Activated CD8-positive, alpha-beta memory T cell treated with anti-CD3 and anti-CD28 coated beads, Interleukin-2, amount 10 ng/mL, durations not matched to agents 7 days and 5 days (primary cell): ENCODE results near the gene FKBP5. TPM values are rescaled to one million over a fixed set of nuclear protein-coding genes. Genes with fewer than 3 reads are reported as not detected.

Experiments
- ATAC-seq: fragments of 150-1000 bp; cut with Tn5 transposase; one replicate; pipeline ENCODE4 v1.10.0; 2021; ENCODE audit warnings: moderate library complexity
- CTCF ChIA-PET: fragments of 350-600 bp; sonication (Branson Sonifier 250); formaldehyde crosslinking; loops from one replicate; lab custom pipeline; 2021; ENCODE audit warnings: antibody characterized with exemption; lab: Charles Lee
- DNase-seq: peaks from one replicate; pipeline ENCODE4 v3.0.0-alpha.2; 2020
- H3K27ac Mint-ChIP-seq: one replicate; pipeline ENCODE4 v1.8.0; 2021; ENCODE audit warnings: mild to moderate bottlenecking, mixed read lengths
- H3K27me3 Mint-ChIP-seq: one replicate; pipeline ENCODE4 v1.8.0; 2021; ENCODE audit warnings: mixed read lengths
- H3K36me3 Mint-ChIP-seq: one replicate; pipeline ENCODE4 v1.8.0; 2021; ENCODE audit warnings: mild to moderate bottlenecking, mixed read lengths
- H3K4me1 Mint-ChIP-seq: one replicate; pipeline ENCODE4 v1.8.0; 2021; ENCODE audit warnings: mixed read lengths
- H3K4me3 Mint-ChIP-seq: one replicate; pipeline ENCODE4 v1.8.0; 2021; ENCODE audit warnings: mild to moderate bottlenecking, moderate library complexity, mixed read lengths
- H3K9me3 Mint-ChIP-seq: one replicate; pipeline ENCODE4 v1.8.0; 2022; ENCODE audit warnings: low read depth, mixed read lengths
- total RNA-seq, 2 experiments: library from RNA; stranded (reverse); gene quantifications; one replicate each; pipeline ENCODE4 v1.2.3, GENCODE V29; 2021

Gene FKBP5
- total RNA-seq, 2 experiments from 2014 or later: 53.8 to 70.6 TPM

GRCh38 chr6:35664945-35665344, 23.8 kb downstream of the FKBP5 start:
- Mint-ChIP-seq H3K27ac (no peak overlapping the region), H3K4me1 (peaks cover 23% of the 10 kb centered on the region), H3K4me3 (no peak overlapping the region), H3K27me3 (no peaks in the 10 kb centered on the region), H3K36me3 (peaks cover 2% of the 10 kb centered on the region), H3K9me3 (no peaks in the 10 kb centered on the region)
- CTCF ChIA-PET: interaction anchor here (1.0 to 2.2 kb wide), 3 partner anchors 23 to 72 kb away, joined by 3 to 9 read pairs (median 5); partner anchors contain the start of gene ARMC12
- no peak for DNase-seq
- ATAC-seq: no peak

- no peak overlapping the region for H3K27ac Mint-ChIP-seq
- H3K4me3 Mint-ChIP-seq: no peak overlapping the region
- ATAC-seq (peak; percentile 50), DNase-seq (no peak)
- H3K36me3 Mint-ChIP-seq: peaks cover 2% of the 10 kb centered on the region
- H3K27me3 Mint-ChIP-seq: no peaks in the 10 kb centered on the region
- no peaks in the 10 kb centered on the region for H3K9me3 Mint-ChIP-seq
- peaks cover 15% of the 10 kb centered on the region for H3K4me1 Mint-ChIP-seq
- CTCF ChIA-PET: interaction anchor here (0.7 to 2.2 kb wide), 6 partner anchors 9 to 73 kb away, joined by 3 to 9 read pairs (median 4); partner anchors contain the start of gene ARMC12
Measured at GRCh38 chr6:35663447-35664235, 25.1 kb downstream of the FKBP5 start.

- Mint-ChIP-seq H3K36me3 (peaks cover under 1% of the 10 kb centered on the region), H3K27me3 (no peaks in the 10 kb centered on the region), H3K27ac (no peak overlapping the region), H3K4me3 (no peak overlapping the region), H3K4me1 (peaks cover 13% of the 10 kb centered on the region), H3K9me3 (no peaks in the 10 kb centered on the region)
- no peak for DNase-seq
- no peak for ATAC-seq
- CTCF ChIA-PET: interaction anchor here (1.0 to 2.1 kb wide), 7 partner anchors 10 to 74 kb away, joined by 3 to 6 read pairs (median 3); partner anchors contain the start of gene ARMC12
Measured at GRCh38 chr6:35662999-35663398, 25.7 kb downstream of the FKBP5 start.

- H3K27me3 Mint-ChIP-seq: no peaks in the 10 kb centered on the region
- H3K9me3 Mint-ChIP-seq: peaks cover 3% of the 10 kb centered on the region
- H3K4me3 Mint-ChIP-seq: no peak overlapping the region
- peaks cover 21% of the 10 kb centered on the region for H3K36me3 Mint-ChIP-seq
- peaks cover 5% of the 10 kb centered on the region for H3K4me1 Mint-ChIP-seq
- ATAC-seq: no peak
- H3K27ac Mint-ChIP-seq: no peak overlapping the region
- DNase-seq: no peak
- CTCF ChIA-PET: interaction anchor here (0.7 to 2.3 kb wide), 2 partner anchors 12 to 13 kb away, joined by 3 to 6 read pairs; no protein-coding TSS in a partner anchor
Measured at GRCh38 chr6:35654883-35655282, 33.8 kb downstream of the FKBP5 start.

GRCh38 chr6:35651244-35651643, 37.5 kb downstream of the FKBP5 start:
- no peak overlapping the region for H3K4me3 Mint-ChIP-seq
- H3K4me1 Mint-ChIP-seq: peaks cover 8% of the 10 kb centered on the region
- CTCF ChIA-PET: no interaction called here
- H3K27me3 Mint-ChIP-seq: no peaks in the 10 kb centered on the region
- peaks cover 3% of the 10 kb centered on the region for H3K9me3 Mint-ChIP-seq
- H3K27ac Mint-ChIP-seq: no peak overlapping the region
- peaks cover 17% of the 10 kb centered on the region for H3K36me3 Mint-ChIP-seq
- ATAC-seq: no peak
- DNase-seq: no peak

- Mint-ChIP-seq H3K27ac (no peak overlapping the region), H3K4me3 (no peak overlapping the region), H3K9me3 (peaks cover 3% of the 10 kb centered on the region), H3K4me1 (peaks cover 8% of the 10 kb centered on the region), H3K27me3 (no peaks in the 10 kb centered on the region), H3K36me3 (peaks cover 18% of the 10 kb centered on the region)
- CTCF ChIA-PET: interaction anchor here (0.6 to 1.0 kb wide), 2 partner anchors 87 to 125 kb away, joined by 3 read pairs; partner anchors contain the start of gene ARMC12
- DNase-seq (no peak), ATAC-seq (no peak)
Measured at GRCh38 chr6:35650015-35650414, 38.7 kb downstream of the FKBP5 start.

- CTCF ChIA-PET: interaction anchor here (1.0 to 1.4 kb wide), 3 partner anchors 10 to 24 kb away, joined by 3 to 5 read pairs (median 5); no protein-coding TSS in a partner anchor
- no peak overlapping the region for H3K4me3 Mint-ChIP-seq
- ATAC-seq (no peak), DNase-seq (no peak)
- H3K9me3 Mint-ChIP-seq: no peaks in the 10 kb centered on the region
- H3K36me3 Mint-ChIP-seq: peaks cover 18% of the 10 kb centered on the region
- no peak overlapping the region for H3K27ac Mint-ChIP-seq
- H3K27me3 Mint-ChIP-seq: no peaks in the 10 kb centered on the region
- H3K4me1 Mint-ChIP-seq: peaks cover 8% of the 10 kb centered on the region
Measured at GRCh38 chr6:35648203-35648602, 40.5 kb downstream of the FKBP5 start.

- Mint-ChIP-seq H3K4me3 (no peak overlapping the region), H3K36me3 (peaks cover 20% of the 10 kb centered on the region), H3K4me1 (peaks cover 12% of the 10 kb centered on the region), H3K27me3 (no peaks in the 10 kb centered on the region), H3K9me3 (no peaks in the 10 kb centered on the region), H3K27ac (no peak overlapping the region)
- ATAC-seq (no peak), DNase-seq (no peak)
- CTCF ChIA-PET: interaction anchor here (1.0 to 1.5 kb wide), 3 partner anchors 10 to 19 kb away, joined by 3 to 5 read pairs (median 4); no protein-coding TSS in a partner anchor
Measured at GRCh38 chr6:35647400-35647799, 41.3 kb downstream of the FKBP5 start.

- peaks cover 30% of the 10 kb centered on the region for H3K36me3 Mint-ChIP-seq
- H3K27ac Mint-ChIP-seq: no peak overlapping the region
- DNase-seq (no peak), ATAC-seq (no peak)
- no peaks in the 10 kb centered on the region for H3K9me3 Mint-ChIP-seq
- H3K4me1 Mint-ChIP-seq: peaks cover 17% of the 10 kb centered on the region
- no peak overlapping the region for H3K4me3 Mint-ChIP-seq
- no peaks in the 10 kb centered on the region for H3K27me3 Mint-ChIP-seq
- CTCF ChIA-PET: interaction anchor here (0.8 to 3.3 kb wide), 5 partner anchors 11 to 93 kb away, joined by 3 to 21 read pairs (median 5); partner anchors contain the start of gene ARMC12
Measured at GRCh38 chr6:35643162-35643535, 45.6 kb downstream of the FKBP5 start.

GRCh38 chr6:35642471-35643161, 46.1 kb downstream of the FKBP5 start:
- Mint-ChIP-seq H3K4me3 (no peak overlapping the region), H3K27ac (no peak overlapping the region), H3K9me3 (no peaks in the 10 kb centered on the region), H3K36me3 (peaks cover 32% of the 10 kb centered on the region), H3K4me1 (peaks cover 22% of the 10 kb centered on the region), H3K27me3 (no peaks in the 10 kb centered on the region)
- ATAC-seq (no peak), DNase-seq (no peak)
- CTCF ChIA-PET: interaction anchor here (0.5 to 3.3 kb wide), 8 partner anchors 10 to 186 kb away, joined by 3 to 21 read pairs (median 4); partner anchors contain the start of gene ARMC12

GRCh38 chr6:35640017-35640664, 48.6 kb downstream of the FKBP5 start:
- Mint-ChIP-seq H3K36me3 (peaks cover 41% of the 10 kb centered on the region), H3K27me3 (no peaks in the 10 kb centered on the region), H3K4me1 (peaks cover 33% of the 10 kb centered on the region), H3K4me3 (no peak overlapping the region), H3K9me3 (no peaks in the 10 kb centered on the region), H3K27ac (no peak overlapping the region)
- no peak for DNase-seq
- no peak for ATAC-seq
- CTCF ChIA-PET: interaction anchor here (1.4 to 3.3 kb wide), 2 partner anchors 16 to 56 kb away, joined by 5 to 13 read pairs; no protein-coding TSS in a partner anchor

- DNase-seq: no peak
- ATAC-seq: no peak
- no peak overlapping the region for H3K27ac Mint-ChIP-seq
- peaks cover 43% of the 10 kb centered on the region for H3K36me3 Mint-ChIP-seq
- no peak overlapping the region for H3K4me3 Mint-ChIP-seq
- CTCF ChIA-PET: interaction anchor here (1.1 to 1.6 kb wide), 4 partner anchors 15 to 99 kb away, joined by 3 read pairs; no protein-coding TSS in a partner anchor
- no peaks in the 10 kb centered on the region for H3K9me3 Mint-ChIP-seq
- peaks cover 39% of the 10 kb centered on the region for H3K4me1 Mint-ChIP-seq
- H3K27me3 Mint-ChIP-seq: no peaks in the 10 kb centered on the region
Measured at GRCh38 chr6:35638679-35639078, 50.0 kb downstream of the FKBP5 start.
